ENCODE results near the gene STK24.
A peak's percentile ranks its signal among the peaks of the same experiment; 100 is the strongest.

DNA sequence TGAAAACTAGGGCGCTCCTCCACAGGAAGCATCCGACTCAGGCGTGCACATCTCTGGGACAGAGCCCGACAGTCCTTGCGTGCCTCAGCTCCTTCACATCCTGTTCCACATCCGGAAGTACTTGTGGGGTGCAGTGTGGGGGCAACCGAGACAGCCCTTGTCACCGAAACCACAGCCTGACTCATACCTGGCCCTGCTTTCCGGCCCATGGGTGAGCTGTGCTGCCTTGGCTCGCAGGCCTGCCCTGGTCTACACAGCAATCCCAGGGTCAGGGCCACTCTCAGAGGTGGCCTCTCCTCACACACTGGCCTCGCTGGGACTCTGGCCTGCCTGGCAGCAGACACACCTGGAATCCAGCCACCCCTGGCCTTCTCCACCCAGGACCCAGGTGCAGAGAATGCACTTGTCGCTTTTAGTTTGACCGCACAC is 100.4 kb downstream of the STK24 start:
- no peak for TF ChIP-seq POLR2AphosphoS5 (IDR thresholded peaks at IDR 0.05; ENCODE audit: low read depth, low read length)
- peak in 1 of 2 experiments; percentile 20; a peak in 1 of 3 replicates for TF ChIP-seq POLR2A (IDR thresholded peaks at IDR 0.05; ENCODE audit: control extremely low read depth in 1 of 2, low read depth in 2 of 2, low read length in 2 of 2)
- TF ChIP-seq, protein P1, sequence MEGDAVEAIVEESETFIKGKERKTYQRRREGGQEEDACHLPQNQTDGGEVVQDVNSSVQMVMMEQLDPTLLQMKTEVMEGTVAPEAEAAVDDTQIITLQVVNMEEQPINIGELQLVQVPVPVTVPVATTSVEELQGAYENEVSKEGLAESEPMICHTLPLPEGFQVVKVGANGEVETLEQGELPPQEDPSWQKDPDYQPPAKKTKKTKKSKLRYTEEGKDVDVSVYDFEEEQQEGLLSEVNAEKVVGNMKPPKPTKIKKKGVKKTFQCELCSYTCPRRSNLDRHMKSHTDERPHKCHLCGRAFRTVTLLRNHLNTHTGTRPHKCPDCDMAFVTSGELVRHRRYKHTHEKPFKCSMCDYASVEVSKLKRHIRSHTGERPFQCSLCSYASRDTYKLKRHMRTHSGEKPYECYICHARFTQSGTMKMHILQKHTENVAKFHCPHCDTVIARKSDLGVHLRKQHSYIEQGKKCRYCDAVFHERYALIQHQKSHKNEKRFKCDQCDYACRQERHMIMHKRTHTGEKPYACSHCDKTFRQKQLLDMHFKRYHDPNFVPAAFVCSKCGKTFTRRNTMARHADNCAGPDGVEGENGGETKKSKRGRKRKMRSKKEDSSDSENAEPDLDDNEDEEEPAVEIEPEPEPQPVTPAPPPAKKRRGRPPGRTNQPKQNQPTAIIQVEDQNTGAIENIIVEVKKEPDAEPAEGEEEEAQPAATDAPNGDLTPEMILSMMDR (IDR thresholded peaks at IDR 0.05; ENCODE audit: control extremely low read depth in 1 of 3, insufficient read depth in 1 of 3, low read depth in 1 of 3, low read length in 3 of 3) = no peak
- no peak for TF ChIP-seq RFX5 (IDR thresholded peaks at IDR 0.05; ENCODE audit: borderline replicate concordance, low read depth, low read length)
